NCI-H2107 treated with DMSO at 0.1 percent for 48 hours (cell line): ENCODE results near the gene FSD1.
"Not testable (repeated sequence)": the region's sequence is repeated elsewhere in the genome, so short reads cannot be mapped to it uniquely, and the experiment has no call there.

Experiments
- DNase-seq: peaks from one replicate; lab custom pipeline; 2025; ENCODE audit not compliant: unreplicated experiment; lab: John Stamatoyannopoulos, UW

The FSD1 gene

GRCh38 chr19:4313847-4314490 is 9.6 kb downstream of the FSD1 start:
- no peak for DNase-seq

DNA sequence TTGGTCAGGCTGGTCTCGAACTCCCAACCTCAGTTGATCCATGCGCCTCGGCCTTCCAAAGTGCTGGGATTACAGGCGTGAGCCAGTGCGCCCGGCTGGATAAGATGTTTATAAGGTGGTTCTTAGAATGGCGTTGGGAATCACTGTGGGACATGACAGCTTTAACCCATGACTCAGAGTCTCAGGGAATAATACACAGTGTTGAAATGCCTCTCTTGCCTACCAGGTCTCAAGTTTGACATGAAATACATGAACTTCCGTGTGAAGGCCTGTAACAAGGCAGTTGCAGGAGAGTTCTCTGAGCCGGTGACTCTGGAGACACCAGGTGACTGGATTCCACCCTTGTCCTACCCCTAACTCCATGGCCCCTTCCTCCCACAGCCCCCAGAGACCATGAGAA is 12.6 kb downstream of the FSD1 start:
- no peak for DNase-seq

DNA sequence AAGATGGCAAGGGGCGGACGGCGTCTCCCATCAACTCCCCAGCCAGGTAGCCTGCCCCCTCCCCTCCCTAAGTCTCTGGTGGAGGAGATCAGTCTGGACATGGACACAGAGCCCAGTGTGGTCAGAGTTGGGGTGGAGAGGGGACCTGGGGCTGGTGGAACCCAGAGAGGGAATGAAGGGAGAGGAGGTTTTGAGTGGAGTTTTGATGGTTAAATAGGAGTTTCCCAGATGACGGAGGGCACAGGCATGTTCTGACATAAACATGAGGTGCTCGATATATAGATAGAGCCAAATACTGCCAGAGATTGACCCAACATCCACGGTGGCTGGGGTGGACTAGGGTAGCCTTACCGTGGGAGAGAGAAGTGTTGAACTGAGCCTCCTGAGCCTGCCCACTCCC is 14.1 kb downstream of the FSD1 start:
- DNase-seq = no peak

DNA sequence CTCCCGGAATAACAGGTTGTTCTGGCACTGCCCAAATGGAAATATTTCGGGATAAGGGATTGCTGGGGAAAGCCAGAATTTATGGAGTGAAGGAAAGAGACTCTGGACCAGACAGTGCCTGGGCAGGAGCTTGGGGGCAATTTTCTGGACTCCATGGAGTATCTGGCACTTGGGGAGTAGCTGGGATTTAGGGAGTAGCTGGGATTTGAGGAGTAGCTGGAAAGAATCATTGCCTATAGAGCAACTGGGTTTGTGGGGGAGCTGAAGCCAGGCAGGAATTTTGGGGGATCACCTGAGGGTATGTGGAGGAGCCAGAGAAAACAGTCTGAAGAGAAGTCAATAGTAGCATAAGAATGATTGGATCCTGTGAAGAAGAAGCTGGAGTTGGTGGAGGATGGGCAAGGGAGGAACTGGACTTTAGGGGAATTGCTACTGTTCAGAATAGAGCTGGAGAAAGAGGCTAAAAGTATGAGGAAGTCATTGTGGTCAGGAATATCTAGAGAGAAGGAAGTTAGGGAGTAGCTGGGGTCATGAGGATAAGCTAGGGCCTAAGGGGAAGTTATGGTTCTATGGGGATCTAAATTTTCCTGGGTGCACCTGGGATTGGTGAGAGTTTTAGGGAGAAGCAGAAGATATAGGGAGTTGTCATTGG is 14.8 kb downstream of the FSD1 start:
- DNase-seq = no peak

- DNase-seq = no peak
Measured at GRCh38 chr19:4320419-4320818, 16.0 kb downstream of the FSD1 start.

DNA sequence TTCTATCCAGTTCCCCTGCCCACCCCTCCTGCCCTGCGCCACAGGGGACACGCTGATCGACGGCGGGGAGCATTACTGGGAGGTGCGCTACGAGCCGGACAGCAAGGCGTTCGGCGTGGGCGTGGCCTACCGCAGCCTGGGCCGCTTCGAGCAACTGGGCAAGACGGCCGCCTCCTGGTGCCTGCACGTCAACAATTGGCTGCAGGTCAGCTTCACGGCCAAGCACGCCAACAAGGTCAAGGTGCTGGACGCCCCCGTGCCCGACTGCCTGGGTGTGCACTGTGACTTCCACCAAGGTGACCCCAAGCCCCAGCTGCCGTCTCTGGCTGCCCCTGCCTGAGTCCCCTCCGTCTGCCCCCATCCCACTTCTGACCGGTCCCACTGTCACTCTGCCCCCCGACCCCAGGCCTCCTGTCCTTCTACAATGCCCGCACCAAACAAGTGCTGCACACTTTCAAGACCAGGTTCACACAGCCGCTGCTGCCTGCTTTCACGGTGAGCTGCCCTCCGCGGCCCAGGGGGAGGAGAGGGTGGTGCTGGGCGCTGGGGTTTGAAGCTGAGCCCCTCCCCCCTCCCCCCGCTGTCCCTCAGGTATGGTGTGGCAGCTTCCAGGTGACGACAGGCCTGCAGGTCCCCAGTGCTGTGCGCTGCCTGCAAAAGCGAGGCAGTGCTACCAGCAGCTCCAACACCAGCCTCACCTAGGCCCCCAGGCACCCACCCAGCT is 18.7 kb downstream of the FSD1 start:
- DNase-seq = no peak

- DNase-seq = no peak
Measured at GRCh38 chr19:4323692-4324091, 19.3 kb downstream of the FSD1 start.

GRCh38 chr19:4324228-4324627 is 19.8 kb downstream of the FSD1 start:
- no peak for DNase-seq

DNA sequence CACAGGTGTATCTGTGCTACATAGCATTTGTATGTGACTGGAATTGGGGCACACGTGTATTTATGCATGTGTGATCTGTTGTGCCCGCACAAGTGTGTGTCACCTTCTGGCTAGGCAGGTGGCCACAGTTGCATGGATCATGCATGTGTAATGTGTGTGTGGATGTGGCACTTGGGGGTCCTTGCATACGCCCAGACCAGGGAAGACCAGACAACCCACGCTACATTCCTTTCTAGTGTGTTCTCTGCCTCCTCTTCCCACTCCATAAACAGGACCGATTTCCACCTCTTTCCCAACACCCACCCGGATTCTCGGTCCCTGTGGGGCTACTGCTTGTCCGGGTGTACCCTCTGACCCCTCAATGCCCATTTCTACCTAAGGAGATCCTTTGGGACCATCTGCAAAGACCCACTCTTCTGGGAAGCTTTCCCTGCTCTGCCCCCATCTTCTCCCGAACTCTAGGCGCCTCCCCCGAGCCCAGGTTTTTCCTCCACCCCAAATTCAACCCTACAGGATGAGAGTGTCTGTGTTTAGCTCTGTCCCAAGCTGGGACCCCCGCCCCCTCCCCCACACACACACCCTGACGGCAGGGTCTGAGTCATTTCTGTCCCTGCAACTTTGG is 21.9 kb downstream of the FSD1 start:
- no peak for DNase-seq

GRCh38 chr19:4326837-4327251 is 22.4 kb downstream of the FSD1 start:
- DNase-seq = no peak

GRCh38 chr19:4327252-4327876 is 23.0 kb downstream of the FSD1 start:
- no peak for DNase-seq

DNA sequence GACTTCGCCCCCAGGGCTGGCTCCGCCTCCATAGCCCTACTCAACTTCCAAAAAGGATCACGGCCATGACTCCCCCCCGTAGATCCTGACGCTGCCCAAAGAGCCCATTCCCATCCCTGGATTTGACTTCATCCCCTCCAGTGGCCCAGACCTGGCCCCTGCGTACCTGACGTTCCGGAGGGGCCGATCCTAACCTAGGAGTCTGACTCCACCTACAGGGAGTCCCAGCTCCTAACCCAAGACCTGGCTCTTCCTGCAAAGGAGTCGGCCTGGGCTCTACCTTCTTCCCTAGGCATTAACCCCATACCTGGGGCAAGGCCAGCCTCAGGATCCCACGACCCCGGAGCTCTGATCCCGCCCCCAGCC is 23.5 kb downstream of the FSD1 start:
- DNase-seq = no peak

DNA sequence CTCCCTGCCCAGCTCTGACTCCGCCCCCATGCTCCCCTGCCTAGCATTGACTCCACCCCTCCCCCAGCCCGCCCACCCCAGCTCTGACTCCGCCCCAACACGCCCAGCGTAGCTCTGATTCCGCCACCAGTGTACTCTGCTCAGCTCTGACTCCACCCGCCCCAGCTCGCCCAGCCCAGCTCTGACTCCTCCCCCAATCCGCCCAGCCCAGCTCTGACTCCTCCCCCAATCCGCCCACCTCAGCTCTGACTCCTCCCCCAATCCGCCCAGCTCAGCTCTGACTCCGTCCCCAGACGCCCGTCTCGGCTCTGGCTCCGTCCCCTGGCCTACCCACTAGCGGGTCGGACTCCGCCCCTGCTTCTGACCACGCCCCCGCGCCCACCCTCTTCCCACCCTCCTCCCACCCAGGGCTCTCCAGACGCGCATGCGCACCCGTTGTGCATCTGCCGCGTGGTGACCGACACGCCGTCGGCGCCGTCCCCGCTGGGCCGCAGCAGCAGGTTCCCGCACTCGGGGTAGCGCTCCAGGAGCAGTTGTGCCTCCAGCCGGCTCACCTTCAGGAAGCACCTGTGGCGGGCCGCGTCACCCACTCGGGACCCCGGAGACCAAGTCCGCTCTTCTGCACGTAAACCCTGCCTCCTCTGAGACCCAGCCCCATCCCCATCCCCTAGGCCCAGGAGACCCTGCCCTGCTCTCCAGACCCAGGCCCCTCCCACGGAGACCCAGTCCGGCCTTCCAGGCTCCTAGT is 24.0 kb downstream of the FSD1 start:
- DNase-seq = peak; percentile 97

DNA sequence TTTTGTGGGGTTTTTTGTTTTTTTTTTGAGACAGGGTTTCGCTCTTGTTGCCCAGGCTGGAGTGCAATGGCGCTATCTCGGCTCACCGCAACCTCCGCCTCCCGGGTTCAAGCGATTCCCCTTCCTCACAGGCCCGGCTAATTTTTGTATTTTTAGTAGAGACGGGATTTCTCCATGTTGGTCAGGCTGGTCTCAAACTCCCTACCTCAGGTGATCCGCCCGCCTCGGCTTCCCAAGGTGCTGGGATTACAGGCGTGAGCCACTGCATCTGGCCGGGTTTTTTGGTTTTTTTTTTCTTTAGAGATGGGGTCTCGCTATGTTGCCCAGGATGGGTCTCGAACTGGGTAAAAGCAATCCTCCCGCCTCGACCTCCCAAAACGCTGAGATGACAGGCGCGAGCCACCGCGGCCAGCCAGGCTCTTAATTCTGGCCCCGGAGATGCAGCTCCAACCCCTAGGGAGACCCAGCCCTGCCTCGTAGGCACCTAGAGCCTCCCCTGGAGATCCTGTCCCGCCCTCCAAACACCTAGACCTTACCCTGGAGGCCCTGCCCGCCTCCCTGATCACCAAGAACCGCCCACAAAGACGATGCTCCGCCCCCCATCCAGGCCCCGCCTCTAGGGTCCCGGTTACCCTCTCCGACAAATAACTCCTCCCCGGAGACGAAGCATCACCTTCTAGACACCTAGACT is 24.7 kb downstream of the FSD1 start:
- not testable (repeated sequence) for DNase-seq

DNA sequence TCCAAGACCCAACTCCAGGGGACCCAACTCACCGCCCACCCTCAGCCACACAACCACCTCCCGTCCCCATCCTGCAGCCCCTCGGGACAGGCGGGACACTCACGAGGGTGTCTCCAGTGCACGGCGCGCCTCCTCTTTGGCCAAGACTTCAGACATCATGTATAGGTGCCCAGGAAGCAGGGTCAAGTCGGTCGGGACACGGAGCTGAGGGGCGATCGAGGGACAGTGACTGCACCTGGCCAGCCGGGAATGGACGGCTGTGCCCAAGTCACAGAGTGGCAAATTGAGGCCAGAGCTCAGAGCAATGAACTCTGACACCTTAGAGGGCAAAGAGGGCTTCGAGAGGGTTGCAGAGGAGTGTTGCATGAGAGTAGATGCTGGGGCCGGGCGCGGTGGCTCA is 25.5 kb downstream of the FSD1 start:
- no peak for DNase-seq

GRCh38 chr19:4334929-4335570 is 30.7 kb downstream of the FSD1 start:
- DNase-seq = no peak

DNA sequence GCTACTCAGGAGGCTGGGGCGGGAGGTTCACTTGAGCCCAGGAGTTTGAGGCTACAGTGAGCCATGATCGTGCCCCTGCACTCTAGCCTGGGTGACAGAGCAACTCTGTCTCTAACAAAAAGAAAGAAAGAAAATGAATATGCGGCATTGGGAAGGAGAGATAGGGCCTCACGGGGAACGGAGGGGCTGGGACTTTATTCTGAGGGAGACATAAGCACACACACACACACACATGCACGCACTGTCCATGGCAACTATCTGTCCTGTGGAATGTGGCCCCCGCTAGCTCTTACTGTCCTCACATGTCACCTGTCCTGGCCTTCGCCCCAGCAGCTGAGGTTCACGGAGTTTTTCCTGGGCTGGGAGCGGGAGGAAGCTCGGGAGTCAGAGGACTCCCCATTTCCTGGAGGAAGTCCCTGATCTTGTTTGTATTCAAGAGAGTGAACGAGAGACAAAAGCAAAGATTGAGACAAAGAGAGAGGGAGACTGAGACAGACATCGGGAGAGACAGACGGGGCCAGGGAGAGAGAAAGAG is 33.6 kb downstream of the FSD1 start:
- DNase-seq = peak; percentile 12

- no peak for DNase-seq
Measured at GRCh38 chr19:4338441-4339355, 34.3 kb downstream of the FSD1 start, which contains the start of gene STAP2. Gene STAP2 (minus strand): TSS chr19:4338827. CDS start chr19:4338753, 74 bp downstream.
